Fibroblast of pulmonary artery (primary cell): ENCODE results near the gene SYCP2.

Source experiments
- DNase-seq: peaks from one replicate; pipeline ENCODE4 v3.0.0-alpha.2; 2010; ENCODE audit warnings: low read depth
- H3K4me3 ChIP-seq: replicated peaks from 2 replicates; pipeline ENCODE4 v1.5.1; 2011; ENCODE audit warnings: low read depth, mild to moderate bottlenecking, control low read depth, low read length, moderate library complexity
- CTCF ChIP-seq: IDR thresholded peaks from 2 replicates; pipeline ENCODE4 v1.5.1; 2011; ENCODE audit warnings: mild to moderate bottlenecking, control low read depth, low read length, inconsistent platforms; ENCODE audit errors: missing control alignments

SYCP2 gene

GRCh38 chr20:59945731-59946130, 12.3 kb upstream of the SYCP2 start:
- H3K4me3 ChIP-seq: no peak overlapping the region
- no peak for DNase-seq
- no peak for TF ChIP-seq CTCF

DNA sequence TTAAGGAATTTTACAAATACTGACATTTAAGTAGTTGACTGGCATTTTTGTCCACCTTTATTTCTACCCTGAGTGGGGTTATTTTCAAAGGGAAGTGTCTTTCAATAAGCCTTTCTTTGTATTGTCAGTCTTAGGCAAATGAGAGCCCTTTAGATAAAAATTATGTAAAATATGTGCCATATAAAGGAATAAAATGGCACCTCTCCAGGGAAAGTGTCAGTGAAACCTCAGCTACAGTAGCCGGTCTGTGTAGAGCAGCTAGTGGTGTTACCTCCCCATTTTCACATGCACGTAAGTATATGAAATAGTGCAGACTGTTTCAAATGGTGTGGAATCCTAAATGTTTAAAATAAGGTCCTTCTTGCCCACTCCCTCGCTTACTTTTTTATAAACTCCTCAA, 11.7 kb upstream of the SYCP2 start:
- no peak overlapping the region for H3K4me3 ChIP-seq
- DNase-seq: no peak
- TF ChIP-seq CTCF: no peak

DNA sequence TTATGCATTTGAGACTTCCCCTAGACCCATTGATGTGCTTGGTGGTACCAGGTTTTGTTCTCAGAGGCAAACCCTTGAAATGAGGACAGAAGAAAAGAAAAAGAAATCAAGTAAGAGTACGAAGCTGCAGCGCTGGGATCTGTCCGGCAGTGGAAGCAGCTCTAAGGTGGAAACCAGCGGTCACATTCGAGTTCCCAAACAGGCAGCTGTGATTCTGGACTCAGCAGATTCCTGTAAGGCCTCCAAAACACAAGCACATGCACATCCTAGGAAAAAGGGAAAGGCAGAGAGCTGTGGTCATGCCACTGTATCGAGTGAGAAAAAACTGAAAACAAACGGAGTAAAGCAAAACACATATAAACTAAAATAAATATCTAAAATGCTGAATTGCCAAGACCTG, 11.3 kb upstream of the SYCP2 start:
- no peak for TF ChIP-seq CTCF
- DNase-seq: no peak
- H3K4me3 ChIP-seq: no peak overlapping the region

DNA sequence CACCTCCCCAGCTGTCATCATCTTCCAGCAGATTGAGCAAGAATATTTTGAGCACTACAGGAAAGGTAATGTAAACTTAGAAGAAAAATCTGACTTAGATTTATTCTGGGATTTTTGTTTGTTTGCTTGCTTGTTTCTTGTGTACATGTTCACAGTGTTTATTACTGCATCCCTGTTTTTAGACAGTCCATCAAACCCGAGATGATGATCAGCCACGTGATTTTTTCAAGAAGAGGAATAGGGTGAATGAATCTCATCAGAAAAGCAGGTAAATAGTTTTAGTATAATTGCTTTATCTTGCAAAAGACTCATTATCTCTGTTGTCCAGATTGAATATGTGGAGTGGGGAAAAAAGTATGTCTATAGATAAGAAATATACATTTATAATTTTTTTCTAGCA, 8.8 kb upstream of the SYCP2 start:
- no peak for DNase-seq
- no peak overlapping the region for H3K4me3 ChIP-seq
- TF ChIP-seq CTCF: no peak

DNA sequence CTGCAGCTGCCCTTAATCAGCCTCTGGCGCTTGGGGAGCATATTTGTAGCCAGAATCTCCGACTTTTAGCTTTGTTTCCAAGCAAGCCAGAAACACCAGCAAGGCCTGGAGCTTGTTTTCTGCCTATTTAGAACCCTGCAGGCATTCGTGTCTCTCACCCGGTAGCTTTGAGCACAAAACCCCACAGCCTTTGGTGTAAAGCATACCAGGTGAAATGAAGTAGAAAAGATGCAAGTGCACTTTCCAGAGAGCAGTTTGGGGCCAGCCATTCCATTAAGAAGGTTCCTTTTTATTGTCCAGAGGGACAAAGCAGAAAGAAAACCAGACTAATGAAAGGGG, 7.5 kb upstream of the SYCP2 start:
- H3K4me3 ChIP-seq: peak overlapping the region; percentile 89
- TF ChIP-seq CTCF: no peak
- no peak for DNase-seq

DNA sequence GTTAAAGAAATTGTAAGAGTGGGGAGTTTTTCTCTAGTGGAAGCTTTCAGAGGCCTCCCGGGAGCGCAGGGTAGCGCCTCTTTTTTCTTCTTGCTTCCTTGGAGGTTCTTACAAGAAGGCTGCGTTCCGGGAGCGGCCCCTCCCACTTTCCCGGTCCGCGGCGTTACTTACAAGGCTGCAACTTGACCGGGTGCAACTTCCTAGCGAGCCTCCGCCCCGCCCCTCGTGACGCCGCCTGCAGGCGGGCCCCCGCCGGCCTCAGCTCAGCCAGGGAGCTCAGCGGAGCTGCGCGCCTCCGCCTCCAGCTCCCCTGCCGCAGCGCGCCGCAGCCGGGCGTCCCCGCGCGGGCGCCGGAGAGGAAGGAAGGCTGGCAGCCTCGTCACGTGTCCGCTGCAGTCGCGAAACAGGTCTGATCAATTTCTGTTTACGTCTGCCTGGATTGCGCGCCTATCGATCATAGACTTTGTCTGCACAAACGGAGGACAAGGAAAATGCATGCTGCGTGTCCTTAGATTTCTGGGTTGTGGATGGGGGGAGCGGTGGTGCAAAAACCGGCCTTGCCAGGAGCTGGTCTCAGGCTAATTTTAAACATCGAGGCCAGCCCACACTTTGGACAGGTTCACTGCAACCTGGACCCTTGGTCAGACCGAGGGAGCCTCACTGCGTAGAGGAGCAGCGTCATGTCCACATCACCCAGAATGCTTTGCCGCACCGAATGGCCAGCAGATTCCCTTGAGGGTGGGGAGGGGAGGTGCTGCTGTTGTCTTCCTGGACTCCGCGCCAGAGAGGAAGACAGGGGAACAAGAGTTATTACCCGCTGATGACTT, 6.9 kb upstream of the SYCP2 start, which contains the start of the genes FAM217B and PPP1R3D:
TSS of gene FAM217B (plus strand) at position 261 of the 827 bp plus-strand sequence. CDS start 3,555 bp downstream, outside the sequence.
TSS of gene PPP1R3D (minus strand) at position 177 of the 827 bp plus-strand sequence. CDS start 374 bp downstream, outside the sequence.
- TF ChIP-seq CTCF: no peak
- peak within 1 kb of the TSS; percentile 89 for H3K4me3 ChIP-seq
- peak; percentile 97 for DNase-seq

GRCh38 chr20:59939879-59940128, 6.4 kb upstream of the SYCP2 start:
- H3K4me3 ChIP-seq: peak overlapping the region; percentile 89

More at GRCh38 chr20:59939879-59940128, 6.4 kb upstream of the SYCP2 start:
- no peak for TF ChIP-seq CTCF
- DNase-seq: no peak
